H1 (cell line): ENCODE data around the gene CRISPLD2. TPM values are rescaled to one million over a fixed set of nuclear protein-coding genes. Genes with fewer than 3 reads are reported as not detected.

Experiments
- CTCF ChIA-PET: fragments of 300-600 bp; sonication (Branson Sonifier 250); formaldehyde crosslinking; loops from one replicate; lab custom pipeline; 2021; ENCODE audit not compliant: partially characterized antibody; lab: Charles Lee
- POLR2A ChIA-PET: fragments of 300-600 bp; sonication (Branson Sonifier 250); formaldehyde crosslinking; loops from one replicate; lab custom pipeline; 2021; ENCODE audit warnings: inconsistent platforms; ENCODE audit not compliant: partially characterized antibody; lab: Charles Lee
- DNase-seq, 2 experiments: peaks; one replicate each; pipeline versions ENCODE4 v3.0.0 to v3.0.0-alpha.2; 2010 to 2022; ENCODE audit warnings: low spot score in 2 of 2, low read depth in 1 of 2, mixed read lengths in 1 of 2
- FAIRE-seq: peaks from 2 replicates; lab custom pipeline; 2011; peaks lifted over from hg19 to GRCh38; lab: Jason Lieb, UNC
- H2AFZ ChIP-seq: 2 replicates; pipeline ENCODE4 v1.8.1; 2012; ENCODE audit warnings: low read length, inconsistent platforms
- H2AK5ac ChIP-seq: 2 replicates; pipeline ENCODE4 v1.6.1; 2013; ENCODE audit warnings: low read depth, low read length
- H2BK120ac ChIP-seq: replicated peaks from 2 replicates; pipeline ENCODE3; 2013; ENCODE audit warnings: low read depth, low read length, inconsistent platforms
- H2BK12ac ChIP-seq: 2 replicates; pipeline ENCODE4 v1.6.1; 2013; ENCODE audit warnings: low read depth, low read length
- H2BK15ac ChIP-seq: 2 replicates; pipeline ENCODE4 v1.6.1; 2013; ENCODE audit warnings: low read length
- H2BK20ac ChIP-seq: 2 replicates; pipeline ENCODE4 v1.6.1; 2013; ENCODE audit warnings: low read length
- H2BK5ac ChIP-seq: 2 replicates; pipeline ENCODE4 v1.6.1; 2013; ENCODE audit warnings: low read depth, low read length
- H3K14ac ChIP-seq: 2 replicates; pipeline ENCODE4 v1.6.1; 2013; ENCODE audit warnings: inconsistent platforms; ENCODE audit not compliant: insufficient read length
- H3K18ac ChIP-seq: 2 replicates; pipeline ENCODE4 v1.6.1; 2013; ENCODE audit warnings: low read length; ENCODE audit errors: extremely low read depth
- H3K23ac ChIP-seq: 2 replicates; pipeline ENCODE4 v1.6.1; 2013; ENCODE audit warnings: inconsistent platforms; ENCODE audit not compliant: insufficient read length
- H3K23me2 ChIP-seq: 2 replicates; pipeline ENCODE4 v1.6.1; 2013; ENCODE audit warnings: low read depth, low read length
- H3K27ac ChIP-seq: 2 replicates; pipeline ENCODE4 v1.6.1; 2011; ENCODE audit warnings: low read depth, low read length, inconsistent platforms
- H3K27me3 ChIP-seq, 4 experiments: replicated peaks in 1 of 4; 1 replicate in 1 of 4; 2 replicates in 3 of 4; pipeline versions ENCODE4 v1.6.1 to v1.8.1; 2011 to 2013; ENCODE audit warnings: low read length in 3 of 4, mild to moderate bottlenecking in 3 of 4, inconsistent platforms in 2 of 4, mixed read lengths in 2 of 4, moderate library complexity in 1 of 4; ENCODE audit not compliant: control insufficient read depth in 3 of 4, insufficient read depth in 3 of 4; ENCODE audit errors: extremely low read depth in 1 of 4
- H3K36me3 ChIP-seq, 4 experiments: 2 replicates each; pipeline versions ENCODE4 v1.6.1 to v1.8.1; 2011 to 2013; ENCODE audit warnings: mild to moderate bottlenecking in 4 of 4, low read length in 3 of 4, moderate library complexity in 2 of 4, control low read depth in 1 of 4, inconsistent platforms in 1 of 4; ENCODE audit not compliant: insufficient read depth in 4 of 4, control insufficient read depth in 2 of 4
- H3K4ac ChIP-seq: replicated peaks from 2 replicates; pipeline ENCODE3; 2013; ENCODE audit warnings: low read length, low read depth, mixed read lengths, inconsistent platforms; ENCODE audit not compliant: insufficient read length
- H3K4me1 ChIP-seq, 4 experiments: replicated peaks in 1 of 4; 1 replicate in 1 of 4; 2 replicates in 3 of 4; pipeline versions ENCODE4 v1.6.1 to v1.8.1; 2011 to 2013; ENCODE audit warnings: low read length in 3 of 4, inconsistent platforms in 2 of 4, mixed read lengths in 1 of 4; ENCODE audit not compliant: insufficient read depth in 4 of 4, control insufficient read depth in 3 of 4
- H3K4me2 ChIP-seq, 2 experiments: 2 replicates each; pipeline versions ENCODE4 v1.6.1 to v1.8.1; 2011 to 2013; ENCODE audit warnings: low read depth in 2 of 2, low read length in 2 of 2, control low read depth in 1 of 2, inconsistent platforms in 1 of 2, mild to moderate bottlenecking in 1 of 2; ENCODE audit not compliant: insufficient read depth in 1 of 2
- H3K4me3 ChIP-seq, 4 experiments: fragments of 200-600, 300-600 bp in 1 of 4; sonication (generic), shearing (Covaris generic), sonication (Bioruptor Twin) in 1 of 4; 2 replicates each; pipeline versions ENCODE4 v1.5.1 to v1.8.1; 2011 to 2016; ENCODE audit warnings: low read length in 4 of 4, low read depth in 3 of 4, control low read depth in 2 of 4, inconsistent platforms in 2 of 4, mild to moderate bottlenecking in 2 of 4, mixed read lengths in 1 of 4, moderate library complexity in 1 of 4; ENCODE audit not compliant: insufficient read depth in 2 of 4; ENCODE audit errors: extremely low read depth in 1 of 4
- H3K56ac ChIP-seq: replicated peaks from 2 replicates; pipeline ENCODE3; 2013; ENCODE audit warnings: low read depth, mild to moderate bottlenecking, mixed read lengths, low read length, inconsistent platforms; ENCODE audit not compliant: insufficient read length
- H3K79me1 ChIP-seq: 2 replicates; pipeline ENCODE4 v1.6.1; 2013; ENCODE audit warnings: low read depth, low read length, control low read depth
- H3K79me2 ChIP-seq, 2 experiments: 2 replicates each; pipeline versions ENCODE4 v1.6.1 to v1.8.1; 2012 to 2013; ENCODE audit warnings: low read length in 2 of 2, mild to moderate bottlenecking in 2 of 2, inconsistent platforms in 1 of 2; ENCODE audit not compliant: insufficient read depth in 2 of 2, control insufficient read depth in 1 of 2
- H3K9ac ChIP-seq, 4 experiments: replicated peaks in 1 of 4; 1 replicate in 1 of 4; 2 replicates in 3 of 4; pipeline versions ENCODE4 v1.6.1 to v1.8.1; 2011 to 2013; ENCODE audit warnings: low read depth in 3 of 4, low read length in 3 of 4, control low read depth in 2 of 4, mild to moderate bottlenecking in 2 of 4, moderate library complexity in 2 of 4, inconsistent platforms in 1 of 4; ENCODE audit errors: extremely low read depth in 1 of 4
- H3K9me3 ChIP-seq, 2 experiments: 2 replicates each; pipeline versions ENCODE4 v1.6.1 to v1.8.1; 2012 to 2013; ENCODE audit warnings: mild to moderate bottlenecking in 2 of 2, moderate library complexity in 2 of 2, control low read depth in 1 of 2, inconsistent platforms in 1 of 2, low read depth in 1 of 2, low read length in 1 of 2, mixed read lengths in 1 of 2; ENCODE audit not compliant: insufficient read depth in 2 of 2
- H4K20me1 ChIP-seq, 2 experiments: replicated peaks in 1 of 2; 2 replicates each; pipeline versions ENCODE3 to v1.8.1; 2011 to 2013; ENCODE audit warnings: inconsistent platforms in 2 of 2, low read length in 2 of 2, mild to moderate bottlenecking in 1 of 2; ENCODE audit not compliant: insufficient read depth in 2 of 2, control insufficient read depth in 1 of 2
- H4K5ac ChIP-seq: 2 replicates; pipeline ENCODE4 v1.6.1; 2013; ENCODE audit warnings: low read length, low read depth, mixed read lengths, inconsistent platforms; ENCODE audit not compliant: insufficient read length
- H4K8ac ChIP-seq: 2 replicates; pipeline ENCODE4 v1.8.0; 2013; ENCODE audit warnings: mild to moderate bottlenecking, moderate library complexity, low read length, inconsistent platforms; ENCODE audit not compliant: insufficient read depth; ENCODE audit errors: extremely low read depth
- H4K91ac ChIP-seq: replicated peaks from 2 replicates; pipeline ENCODE3; 2013; ENCODE audit warnings: low read length, mixed read lengths, inconsistent platforms; ENCODE audit not compliant: insufficient read length
- ASH2L ChIP-seq: fragments of 200-600, 300-600 bp; sonication (generic); IDR thresholded peaks from one replicate; pipeline ENCODE4 v1.7.1; 2017; ENCODE audit warnings: low read length
- BRCA1 ChIP-seq: IDR thresholded peaks from 2 replicates; pipeline ENCODE4 v1.6.1; 2012; ENCODE audit warnings: low read depth, low read length, improper control_type of control experiment
- CBX8 ChIP-seq: fragments of 300-800, 300-1000 bp; sonication (generic); IDR thresholded peaks from 2 replicates; pipeline ENCODE4 v1.7.1; 2016; ENCODE audit warnings: low read depth, low read length, borderline replicate concordance
- EGR1 ChIP-seq: IDR thresholded peaks from 2 replicates; pipeline ENCODE4 v1.6.1; 2011; ENCODE audit warnings: low read depth, low read length, borderline replicate concordance
- FOSL1 ChIP-seq: IDR thresholded peaks from 2 replicates; pipeline ENCODE4 v1.6.1; 2011; ENCODE audit warnings: mild to moderate bottlenecking, low read depth, low read length, moderate library complexity; ENCODE audit not compliant: insufficient read depth
- GABPA ChIP-seq: IDR thresholded peaks from 2 replicates; pipeline ENCODE4 v1.6.1; 2011; ENCODE audit warnings: mild to moderate bottlenecking, low read length, moderate library complexity, borderline replicate concordance; ENCODE audit not compliant: insufficient read depth
- HDAC2 ChIP-seq, 2 experiments: fragments of 300-600 bp in 1 of 2; sonication (generic) in 1 of 2; IDR thresholded peaks; 2 replicates each; pipeline ENCODE4 v1.6.1; 2011 to 2012; ENCODE audit warnings: low read depth in 2 of 2, low read length in 2 of 2, mild to moderate bottlenecking in 2 of 2, moderate library complexity in 2 of 2, borderline replicate concordance in 1 of 2, inconsistent platforms in 1 of 2
- HDAC6 ChIP-seq: IDR thresholded peaks from one replicate; pipeline ENCODE4 v1.7.1; 2012; ENCODE audit warnings: low read depth, mild to moderate bottlenecking, inconsistent platforms, low read length, moderate library complexity
- KDM5A ChIP-seq: fragments of 200-600 bp; IDR thresholded peaks from 2 replicates; pipeline ENCODE4 v1.7.1; 2012; ENCODE audit warnings: mild to moderate bottlenecking, low read length, inconsistent platforms, mixed read lengths
- MAFK ChIP-seq: IDR thresholded peaks from 2 replicates; pipeline ENCODE4 v1.6.1; 2012; ENCODE audit warnings: low read depth, mild to moderate bottlenecking, improper control_type of control experiment, low read length
- NANOG ChIP-seq: IDR thresholded peaks from 2 replicates; pipeline ENCODE4 v1.6.1; 2011; ENCODE audit warnings: low read length, low read depth, mild to moderate bottlenecking, inconsistent platforms; ENCODE audit not compliant: insufficient read depth, poor library complexity, severe bottlenecking
- RAD21 ChIP-seq, 2 experiments: IDR thresholded peaks in 1 of 2; conservative IDR thresholded peaks in 1 of 2; 2 replicates each; pipeline ENCODE4 v1.6.1; 2011; ENCODE audit warnings: low read depth in 2 of 2, low read length in 2 of 2, improper control_type of control experiment in 1 of 2, inconsistent platforms in 1 of 2, mild to moderate bottlenecking in 1 of 2, moderate library complexity in 1 of 2
- RBBP5 ChIP-seq: IDR thresholded peaks from 2 replicates; pipeline ENCODE4 v1.7.1; 2012; ENCODE audit warnings: low read depth, mild to moderate bottlenecking, inconsistent platforms, low read length, moderate library complexity, borderline replicate concordance
- ZNF274 ChIP-seq: IDR thresholded peaks from 2 replicates; pipeline ENCODE4 v1.7.0; 2012; ENCODE audit warnings: low read length, borderline replicate concordance; ENCODE audit errors: extremely low read depth
- WGBS, 2 experiments: shearing (Covaris generic) in 1 of 2; methylation state at CpG; one replicate each; pipeline versions ENCODE4 v1.1.6 to v1.1.7; 2013 to 2015; ENCODE audit warnings: low lambda C conversion rate in 2 of 2, mixed read lengths in 2 of 2, inconsistent platforms in 1 of 2, low coverage in 1 of 2, missing lambda C conversion rate in 1 of 2; ENCODE audit not compliant: insufficient replicate concordance in 2 of 2, insufficient coverage in 1 of 2, insufficient read length in 1 of 2; ENCODE audit errors: extremely low coverage in 1 of 2, missing lambda C conversion rate in 1 of 2; 5-methylcytosine and 5-hydroxymethylcytosine counted together
- polyA plus RNA-seq, 7 experiments: library from polyadenylated mRNA; depleted of rRNA in 3 of 7; stranded (reverse) in 5 of 7; unstranded in 2 of 7; fragments of >200 nt in 5 of 7; fragments of 200-250 nt in 2 of 7; gene quantifications; 1 replicate in 5 of 7; 2 replicates in 1 of 7; 4 replicates in 1 of 7; pipeline versions ENCODE4 v1.2.1 to v1.2.3, GENCODE V29; 2011 to 2013; ENCODE audit warnings: missing spikeins in 2 of 7, mixed read lengths in 2 of 7
- total RNA-seq: library from RNA; stranded (reverse); fragmentation: NEBNext Ultra II Directional; extraction: Animal tissue kit (Norgen Biotek cat#: 25700); gene quantifications from 2 replicates; pipeline ENCODE4 v1.2.1, GENCODE V29; 2021

Gene CRISPLD2
- total and polyA plus RNA-seq, 2 of the 8 experiments (the other 6 are each of a cell fraction or from before 2014, with no cell fraction given): 2.7 to 5.1 TPM

DNA sequence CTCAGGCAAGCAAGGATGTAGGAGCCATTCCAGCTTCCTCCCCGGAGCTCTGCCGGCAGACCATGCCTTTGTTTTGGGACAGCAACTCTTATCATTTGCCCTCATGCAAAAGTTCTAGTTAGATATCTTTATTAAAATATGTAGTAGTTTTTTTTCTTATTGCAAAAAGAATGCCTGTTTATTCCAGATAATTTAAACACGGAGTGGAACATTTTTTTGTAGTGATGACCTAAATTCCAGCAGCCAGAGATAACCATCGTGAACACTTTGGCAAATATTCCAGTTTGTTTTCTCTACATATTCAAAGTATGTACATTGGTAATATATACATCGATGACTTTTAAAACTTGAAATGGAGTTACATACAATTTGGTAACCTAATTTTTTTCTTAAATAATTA is 54.8 kb downstream of the CRISPLD2 start:
- Histone ChIP-seq H3K23me2 (no peaks in the 10 kb centered on the region), H4K91ac (no peak overlapping the region), H3K23ac (no peak overlapping the region), H4K5ac (no peak overlapping the region), H3K9me3 (no peaks in the 10 kb centered on the region), H2BK12ac (no peak overlapping the region), H2BK5ac (no peak overlapping the region), H3K56ac (no peak overlapping the region), H4K8ac (no peak overlapping the region), H2BK15ac (no peak overlapping the region), H2AK5ac (no peak overlapping the region), H3K4me1 (peaks cover 0 to 3% (median 0%) of the 10 kb centered on the region in 4 experiments; a peak in 1 of 7 replicates), H3K36me3 (no peaks in the 10 kb centered on the region; a peak in 1 of 8 replicates), H2AFZ (no peak overlapping the region), H3K18ac (no peak overlapping the region), H3K14ac (no peak overlapping the region), H3K79me2 (no peaks in the 10 kb centered on the region), H3K9ac (no peak overlapping the region), H3K4me3 (no peak overlapping the region), H3K27ac (no peak overlapping the region), H3K79me1 (no peaks in the 10 kb centered on the region), H3K4ac (no peak overlapping the region), H4K20me1 (peaks cover 0 to 1% of the 10 kb centered on the region in 2 experiments), H2BK20ac (no peak overlapping the region), H3K4me2 (no peak overlapping the region), H2BK120ac (no peak overlapping the region), H3K27me3 (no peaks in the 10 kb centered on the region)
- POLR2A ChIA-PET: no interaction called here
- DNase-seq (no peak), FAIRE-seq (no peak)
- 89% methylated on average over 5 of the region's 5 CpGs; no CpG with 5 or more reads in 1 of the 2 experiments for WGBS, 2 experiments
- CTCF ChIA-PET: interaction anchor here (1.0 to 1.6 kb wide), 3 partner anchors 12 to 78 kb away, joined by 3 to 5 read pairs (median 4); no protein-coding TSS in a partner anchor
- TF ChIP-seq CBX8 (no peak), HDAC6 (no peak), MAFK (no peak), BRCA1 (no peak), RBBP5 (no peak), ASH2L (no peak), HDAC2 (IDR thresholded peaks at IDR 0.05; ENCODE audit: borderline replicate concordance in 1 of 2, low read depth in 2 of 2, low read length in 2 of 2) (no peak), NANOG (no peak), GABPA (no peak), ZNF274 (no peak), EGR1 (no peak), RAD21 (IDR thresholded peaks at IDR 0.05 in 1 of 2, conservative IDR thresholded peaks at IDR 0.05 in 1 of 2; ENCODE audit: low read depth in 2 of 2, low read length in 2 of 2) (no peak), KDM5A (no peak), FOSL1 (no peak)
